HG03159 (cell line): ENCODE measurements around the gene ADAMTS3.
A peak's percentile ranks its signal among the peaks of the same experiment; 100 is the strongest.

Experiments used
- ATAC-seq: cut with Tn5 transposase; IDR thresholded peaks from one replicate; pipeline ENCODE4 v1.9.1; 2021; ENCODE audit warnings: mild to moderate bottlenecking, moderate library complexity; ENCODE audit not compliant: unreplicated experiment

The ADAMTS3 gene

GRCh38 chr4:72357908-72358307, 211.1 kb downstream of the ADAMTS3 start:
- ATAC-seq = no peak

- no peak for ATAC-seq
Observed at GRCh38 chr4:72352711-72353110, 216.3 kb downstream of the ADAMTS3 start.

- ATAC-seq = no peak
Observed at GRCh38 chr4:72351521-72351920, 217.5 kb downstream of the ADAMTS3 start.

GRCh38 chr4:72348701-72349100, 220.3 kb downstream of the ADAMTS3 start:
- no peak for ATAC-seq

GRCh38 chr4:72344418-72344817, 224.6 kb downstream of the ADAMTS3 start:
- ATAC-seq = no peak

GRCh38 chr4:72341432-72341820, 227.6 kb downstream of the ADAMTS3 start:
- no peak for ATAC-seq

GRCh38 chr4:72340803-72341431, 228.1 kb downstream of the ADAMTS3 start:
- no peak for ATAC-seq

- ATAC-seq = no peak
Observed at GRCh38 chr4:72338060-72338459, 231.0 kb downstream of the ADAMTS3 start.

- ATAC-seq = no peak
Observed at GRCh38 chr4:72330381-72330780, 238.6 kb downstream of the ADAMTS3 start.

GRCh38 chr4:72326692-72327632, 242.1 kb downstream of the ADAMTS3 start:
- ATAC-seq = peak; percentile 56

- ATAC-seq = no peak
Observed at GRCh38 chr4:72325215-72325614, 243.8 kb downstream of the ADAMTS3 start.

- no peak for ATAC-seq
Observed at GRCh38 chr4:72323227-72323626, 245.8 kb downstream of the ADAMTS3 start.

- ATAC-seq = no peak
Observed at GRCh38 chr4:72320223-72320948, 248.6 kb downstream of the ADAMTS3 start.

- no peak for ATAC-seq
Observed at GRCh38 chr4:72319601-72320021, 249.4 kb downstream of the ADAMTS3 start.

- no peak for ATAC-seq
Observed at GRCh38 chr4:72318421-72319170, 250.4 kb downstream of the ADAMTS3 start.

GRCh38 chr4:72314869-72315268, 254.2 kb downstream of the ADAMTS3 start:
- no peak for ATAC-seq

- no peak for ATAC-seq
Observed at GRCh38 chr4:72313121-72313520, 255.9 kb downstream of the ADAMTS3 start.

GRCh38 chr4:72312032-72312650, 256.9 kb downstream of the ADAMTS3 start:
- no peak for ATAC-seq

- ATAC-seq = no peak
Observed at GRCh38 chr4:72311291-72311690, 257.7 kb downstream of the ADAMTS3 start.

- no peak for ATAC-seq
Observed at GRCh38 chr4:72305620-72306019, 263.4 kb downstream of the ADAMTS3 start.
